Stimulated activated CD8-positive, alpha-beta memory T cell treated with anti-CD3 and anti-CD28 coated beads, Interleukin-15, amount 100 ng/mL, for 1 hour (primary cell): ENCODE data around the gene CLMP.
"Not testable (repeated sequence)": the region's sequence is repeated elsewhere in the genome, so short reads cannot be mapped to it uniquely, and the experiment has no call there.

Source experiments
- DNase-seq: peaks from one replicate; pipeline ENCODE4 v3.0.0-alpha.2; 2020; ENCODE audit warnings: low read depth

CLMP gene

DNA sequence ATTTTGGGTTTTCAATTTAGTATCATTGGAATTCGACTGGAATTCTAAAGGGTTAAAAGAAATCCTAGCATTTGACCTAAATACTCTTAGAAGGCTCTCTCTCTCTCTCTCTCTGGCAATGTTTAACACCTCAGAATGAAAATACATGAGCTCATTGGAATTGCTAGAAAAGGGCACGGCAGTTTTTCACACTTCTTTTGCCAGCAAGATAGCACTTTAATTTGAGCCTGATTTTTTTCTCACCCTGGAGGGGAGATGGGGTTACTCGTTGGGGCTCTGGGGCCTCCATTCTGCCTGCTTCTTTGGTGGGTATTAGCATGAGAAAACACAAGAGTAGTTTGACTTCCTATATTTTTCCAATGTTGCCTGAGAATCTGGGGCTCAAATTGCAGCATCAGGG is 22.8 kb upstream of the CLMP start:
- no peak for DNase-seq

GRCh38 chr11:123216249-123216648 is 21.2 kb upstream of the CLMP start:
- DNase-seq, result no peak

- no peak for DNase-seq
These were observed 19.9 kb upstream of the CLMP start for GRCh38 chr11:123214940-123215339.

GRCh38 chr11:123214396-123214795 is 19.3 kb upstream of the CLMP start:
- no peak for DNase-seq

GRCh38 chr11:123213307-123213771 is 18.3 kb upstream of the CLMP start:
- DNase-seq, result no peak

DNA sequence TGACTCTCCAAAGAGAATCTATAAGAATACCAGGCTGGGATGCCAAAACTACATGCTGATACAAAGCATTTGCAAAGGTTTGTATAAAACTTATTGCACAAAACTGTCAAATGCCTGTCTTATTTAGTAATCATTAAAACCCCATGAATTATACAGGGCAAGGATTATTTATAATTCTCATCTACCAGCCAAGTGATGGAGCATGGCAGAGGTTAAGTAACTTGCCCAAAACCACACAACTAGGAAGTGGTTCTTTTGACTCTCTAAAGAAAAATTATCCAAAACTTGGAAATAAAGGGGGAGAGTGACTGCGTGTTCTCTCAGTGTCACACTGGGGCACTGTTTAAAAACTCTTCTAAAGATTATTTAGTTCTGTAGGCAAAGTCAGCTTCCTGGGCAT is 17.4 kb upstream of the CLMP start:
- DNase-seq, result no peak

DNA sequence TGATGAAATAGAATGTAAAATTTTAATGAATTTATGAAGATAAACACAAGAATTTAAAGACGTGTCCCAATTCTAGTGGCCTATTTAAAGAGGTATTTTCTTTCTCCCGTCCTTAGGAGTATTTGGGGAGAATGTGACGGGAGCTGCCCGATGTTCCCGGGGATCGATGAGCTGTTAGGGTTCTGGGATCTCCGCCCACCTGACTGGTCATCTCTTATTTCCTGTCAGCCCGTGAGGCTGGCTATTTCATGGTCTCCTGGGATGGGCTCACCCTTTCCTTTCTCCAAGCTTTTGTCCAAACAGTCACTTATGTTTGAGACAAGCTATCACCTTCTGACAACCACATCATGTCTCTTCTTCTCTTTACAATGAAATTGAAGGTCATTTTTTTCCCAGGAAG is 16.9 kb upstream of the CLMP start:
- no peak for DNase-seq

DNA sequence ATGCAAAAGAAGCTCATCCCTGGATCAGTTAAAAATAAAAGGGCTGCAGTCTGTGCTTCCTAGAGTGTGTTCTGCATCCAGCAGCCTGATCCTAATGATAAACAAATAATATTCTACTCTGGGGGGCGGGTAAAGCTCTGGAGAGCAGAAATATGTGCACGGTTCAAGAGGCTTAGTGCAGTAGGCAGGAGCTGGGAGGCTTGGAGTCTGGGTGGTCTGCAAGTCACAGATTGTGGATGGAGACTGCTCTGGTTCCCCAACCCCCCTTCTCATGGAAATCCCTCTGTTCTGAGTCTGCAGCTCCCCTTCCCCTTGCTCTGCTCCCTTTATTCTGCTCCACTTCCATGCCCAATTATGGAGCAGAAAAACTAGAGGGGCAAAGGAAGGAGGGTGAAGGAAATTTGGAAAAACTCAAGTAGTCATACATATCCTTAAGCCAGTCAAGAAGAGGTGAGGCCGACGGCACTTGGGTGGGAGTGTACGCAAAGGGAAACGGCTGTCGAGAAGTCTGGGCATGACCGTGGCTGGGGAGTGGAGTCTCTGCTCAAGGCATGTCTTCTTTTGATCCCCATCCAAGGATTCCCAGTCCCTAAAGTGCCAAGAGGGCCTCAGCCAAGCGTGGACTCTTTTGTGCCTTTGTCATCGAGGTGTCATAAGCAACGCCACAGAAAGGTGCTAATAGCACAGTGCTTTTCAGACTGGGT is 16.3 kb upstream of the CLMP start:
- DNase-seq, result no peak

GRCh38 chr11:123209591-123209990 is 14.5 kb upstream of the CLMP start:
- DNase-seq, result no peak

- DNase-seq, result no peak
These were observed 11.9 kb upstream of the CLMP start for GRCh38 chr11:123206791-123207434.

GRCh38 chr11:123206055-123206454 is 11.0 kb upstream of the CLMP start:
- not testable (repeated sequence) for DNase-seq

DNA sequence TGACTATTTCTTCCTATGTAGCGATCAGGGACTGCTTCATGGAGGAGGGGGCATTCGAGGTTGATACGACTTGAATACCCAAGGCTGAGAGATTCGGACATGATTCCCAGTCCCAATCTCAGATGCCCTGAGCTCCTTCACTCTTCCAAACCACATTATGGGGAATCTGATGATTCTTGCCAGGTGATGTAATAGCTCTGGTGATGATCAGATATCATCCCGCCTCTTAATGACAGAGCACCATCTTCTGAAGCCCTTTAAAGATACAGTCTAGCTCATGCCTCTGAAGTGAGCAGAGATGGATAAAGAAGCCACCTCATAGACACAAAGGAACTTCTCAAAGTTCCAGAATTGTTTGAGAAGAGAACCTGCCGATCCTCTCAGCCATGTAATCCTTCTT is 8.9 kb upstream of the CLMP start:
- DNase-seq, result no peak

DNA sequence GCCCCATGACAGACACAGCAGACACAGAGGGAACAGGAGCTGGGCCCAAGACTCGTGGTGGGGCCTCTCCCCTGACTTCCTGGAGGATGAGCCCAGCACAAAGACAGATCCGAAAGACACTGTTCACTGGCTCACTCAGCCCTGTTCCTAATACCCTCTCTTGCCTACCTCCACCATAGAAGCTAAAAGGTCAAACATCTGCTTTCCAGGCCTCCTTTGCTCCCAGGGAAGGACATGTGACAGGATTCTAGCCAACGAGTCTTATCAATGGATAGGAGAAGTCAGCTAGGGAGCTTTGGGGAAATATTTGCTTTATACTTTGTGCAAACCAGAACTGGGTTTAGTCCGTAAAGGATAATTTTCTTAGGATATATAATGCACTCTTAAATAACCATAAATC is 8.4 kb upstream of the CLMP start:
- no peak for DNase-seq

DNA sequence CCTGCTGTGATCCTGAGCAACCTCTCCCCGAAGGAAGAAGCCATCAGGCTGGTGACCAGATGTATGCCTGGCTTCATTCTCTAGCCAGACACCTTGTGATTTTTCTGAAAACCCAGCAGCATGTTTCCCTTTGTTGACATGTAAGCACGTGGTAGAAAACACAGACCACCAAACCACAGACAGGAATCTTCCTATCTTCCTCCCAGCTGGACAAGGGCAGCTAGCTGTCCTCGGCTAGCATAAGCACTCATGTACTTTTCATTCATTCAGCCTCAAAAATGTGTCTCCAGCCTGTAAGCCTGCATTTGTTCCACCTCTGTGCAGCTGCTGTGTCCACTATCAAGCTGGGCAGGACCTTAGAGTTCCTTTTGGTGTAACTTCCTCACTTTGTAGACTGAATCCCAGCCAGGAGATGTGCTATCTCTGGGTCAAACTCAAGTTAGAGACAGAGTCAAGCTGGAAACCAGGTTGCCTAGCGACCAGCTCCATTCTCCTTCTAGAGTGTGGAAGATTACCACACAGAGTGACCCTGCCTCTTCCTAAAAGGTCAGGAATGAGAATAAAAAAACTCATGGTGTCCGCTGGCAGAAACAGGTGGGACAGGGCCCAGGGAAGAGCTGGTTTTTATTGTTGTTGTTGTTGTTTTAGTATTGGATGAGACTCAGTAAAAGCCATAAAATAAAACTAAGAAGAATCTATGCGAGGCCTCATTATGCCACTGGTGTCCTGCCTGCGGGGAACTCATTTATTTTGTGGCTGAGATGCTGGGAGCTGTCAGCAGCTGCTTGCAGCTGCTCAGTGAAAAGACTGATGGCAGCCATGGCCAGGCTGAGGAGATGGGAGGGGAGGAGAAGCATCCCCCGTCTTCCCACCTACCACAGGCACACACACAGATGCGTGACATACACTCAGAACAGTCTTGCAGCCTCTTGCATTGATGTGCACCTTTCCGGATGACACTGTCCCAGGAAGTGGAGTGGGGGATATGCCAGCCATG is 7.4 kb upstream of the CLMP start:
- no peak for DNase-seq

DNA sequence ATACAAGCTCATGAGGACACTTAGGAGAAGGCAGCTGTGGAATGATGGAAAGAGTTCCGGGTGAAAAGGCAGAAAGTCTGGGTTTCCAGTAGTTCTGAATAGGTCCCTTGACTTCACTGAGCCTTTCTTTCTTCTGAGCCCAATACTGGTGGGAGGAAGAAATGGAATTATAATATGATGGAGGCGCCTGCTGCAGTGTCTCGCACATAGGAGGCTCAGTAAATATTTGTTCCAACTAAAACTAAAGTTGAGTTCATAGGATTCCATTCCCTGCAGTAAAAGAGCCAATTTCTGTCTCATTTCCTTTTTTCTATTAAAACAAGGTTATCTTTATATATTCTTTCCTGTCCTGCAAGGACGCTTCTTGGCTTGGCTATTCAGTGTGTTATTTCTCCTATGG is 5.2 kb upstream of the CLMP start:
- DNase-seq, result no peak

GRCh38 chr11:123197711-123198110 is 2.7 kb upstream of the CLMP start:
- no peak for DNase-seq

GRCh38 chr11:123196060-123196714 is 1.1 kb upstream of the CLMP start:
- DNase-seq, result no peak

DNA sequence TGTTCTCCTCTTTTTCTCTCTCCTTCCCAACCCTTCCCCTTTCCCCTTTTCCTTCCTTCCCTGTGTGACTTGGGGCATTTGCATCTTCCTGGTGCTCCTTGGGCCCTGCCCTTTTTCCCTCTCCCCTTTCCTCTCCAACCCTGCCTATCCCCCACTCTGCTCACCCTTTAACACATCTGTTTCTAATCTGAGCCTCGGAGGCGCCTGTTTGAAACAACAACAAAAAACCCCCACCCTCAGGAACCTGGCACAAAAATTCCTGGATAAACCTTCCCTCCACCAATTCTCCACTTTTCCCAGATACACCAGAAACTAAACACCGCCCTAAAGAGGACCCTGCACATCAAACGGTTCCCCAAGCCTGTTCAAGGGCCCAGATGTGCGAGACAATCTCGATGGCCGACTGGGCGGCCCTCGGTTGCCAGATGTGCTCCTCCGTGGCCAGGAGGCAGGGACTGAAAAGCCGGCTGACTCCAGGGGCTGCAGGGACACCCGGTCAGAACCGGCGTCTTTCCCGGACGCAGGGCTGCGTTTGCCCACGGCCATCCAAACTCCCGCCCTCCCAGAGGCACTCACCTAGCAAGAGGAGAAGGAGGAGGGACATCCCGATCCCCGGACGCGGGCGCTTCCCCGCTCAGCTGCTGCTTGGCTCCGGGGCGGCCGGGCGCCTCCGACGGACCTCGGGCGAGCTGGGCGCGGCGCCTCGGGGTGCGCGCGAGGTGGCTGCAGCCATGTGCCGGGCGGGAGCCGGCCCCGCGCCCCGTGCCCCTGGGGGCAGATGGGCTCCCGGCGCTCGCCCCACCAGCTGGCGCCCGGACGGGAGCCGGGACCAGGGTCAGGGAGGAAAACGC is 486 bp downstream of the CLMP start:
- no peak for DNase-seq

GRCh38 chr11:123193742-123194141 is 1.3 kb downstream of the CLMP start:
- no peak for DNase-seq

GRCh38 chr11:123191939-123192338 is 3.1 kb downstream of the CLMP start:
- no peak for DNase-seq

- DNase-seq, result no peak
These were observed 4.5 kb downstream of the CLMP start for GRCh38 chr11:123190518-123190917.
